ENCODE measurements around the gene IGFN1.

DNA sequence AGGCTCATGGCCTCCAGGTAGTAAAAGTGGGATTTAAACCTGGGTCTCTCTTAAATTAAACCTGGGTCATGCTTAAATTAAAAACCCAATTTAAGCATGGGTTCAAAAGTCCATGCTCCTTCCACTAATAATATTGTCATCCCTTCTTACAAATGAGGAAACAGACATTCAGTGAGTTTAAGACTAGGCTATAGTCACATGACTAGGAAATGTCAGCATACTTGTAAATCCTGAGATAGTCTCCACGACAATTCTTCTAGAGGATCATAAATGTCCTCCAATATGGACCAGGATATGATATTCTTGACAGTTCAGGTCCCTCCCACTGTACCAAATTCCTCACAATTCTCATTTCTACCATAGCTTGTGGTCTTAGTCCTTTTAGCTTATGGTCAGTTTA is 10.5 kb upstream of the IGFN1 start:
- TF ChIP-seq, protein P1, sequence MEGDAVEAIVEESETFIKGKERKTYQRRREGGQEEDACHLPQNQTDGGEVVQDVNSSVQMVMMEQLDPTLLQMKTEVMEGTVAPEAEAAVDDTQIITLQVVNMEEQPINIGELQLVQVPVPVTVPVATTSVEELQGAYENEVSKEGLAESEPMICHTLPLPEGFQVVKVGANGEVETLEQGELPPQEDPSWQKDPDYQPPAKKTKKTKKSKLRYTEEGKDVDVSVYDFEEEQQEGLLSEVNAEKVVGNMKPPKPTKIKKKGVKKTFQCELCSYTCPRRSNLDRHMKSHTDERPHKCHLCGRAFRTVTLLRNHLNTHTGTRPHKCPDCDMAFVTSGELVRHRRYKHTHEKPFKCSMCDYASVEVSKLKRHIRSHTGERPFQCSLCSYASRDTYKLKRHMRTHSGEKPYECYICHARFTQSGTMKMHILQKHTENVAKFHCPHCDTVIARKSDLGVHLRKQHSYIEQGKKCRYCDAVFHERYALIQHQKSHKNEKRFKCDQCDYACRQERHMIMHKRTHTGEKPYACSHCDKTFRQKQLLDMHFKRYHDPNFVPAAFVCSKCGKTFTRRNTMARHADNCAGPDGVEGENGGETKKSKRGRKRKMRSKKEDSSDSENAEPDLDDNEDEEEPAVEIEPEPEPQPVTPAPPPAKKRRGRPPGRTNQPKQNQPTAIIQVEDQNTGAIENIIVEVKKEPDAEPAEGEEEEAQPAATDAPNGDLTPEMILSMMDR (IDR thresholded peaks at IDR 0.05) = no peak
- no peak for TF ChIP-seq POLR2A (IDR thresholded peaks at IDR 0.05)
